Activated T-cell treated with anti-CD3 and anti-CD28 coated beads for 48 hours (primary cell): Measurements from ENCODE around the gene PRKCSH.
"Not testable (repeated sequence)": the region's sequence is repeated elsewhere in the genome, so short reads cannot be mapped to it uniquely, and the experiment has no call there.

ENCODE experiments used
- DNase-seq: peaks from one replicate; pipeline ENCODE4 v3.0.0-alpha.2; 2020; ENCODE audit warnings: low read depth

PRKCSH gene

GRCh38 chr19:11435057-11435832, at the start of gene PRKCSH, which contains the start of gene ODAD3:
TSS of gene PRKCSH (plus strand) at chr19:11435635. CDS start at chr19:11436118, 483 bp downstream.
TSS of gene ODAD3 (minus strand) at chr19:11435121. CDS start at chr19:11435016, 105 bp downstream.
- peak; percentile 98 for DNase-seq

- DNase-seq, result no peak
Measured at GRCh38 chr19:11387162-11388034, 48.0 kb upstream of the PRKCSH start.

- DNase-seq, result no peak
Measured at GRCh38 chr19:11390359-11390758, 45.1 kb upstream of the PRKCSH start.

GRCh38 chr19:11390933-11391680, 44.3 kb upstream of the PRKCSH start:
- no peak for DNase-seq

- no peak for DNase-seq
Measured at GRCh38 chr19:11397089-11397610, 38.3 kb upstream of the PRKCSH start.

- DNase-seq, result no peak
Measured at GRCh38 chr19:11399667-11400066, 35.8 kb upstream of the PRKCSH start.

- no peak for DNase-seq
Measured at GRCh38 chr19:11400798-11401197, 34.6 kb upstream of the PRKCSH start.

- no peak for DNase-seq
Measured at GRCh38 chr19:11401808-11402543, 33.5 kb upstream of the PRKCSH start.

- DNase-seq, result no peak
Measured at GRCh38 chr19:11404588-11405222, 30.7 kb upstream of the PRKCSH start.

GRCh38 chr19:11405846-11406643, 29.4 kb upstream of the PRKCSH start:
- DNase-seq, result peak; percentile 43

- not testable (repeated sequence) for DNase-seq
Measured at GRCh38 chr19:11406703-11407236, 28.7 kb upstream of the PRKCSH start.

GRCh38 chr19:11408591-11408990, 26.8 kb upstream of the PRKCSH start:
- no peak for DNase-seq

- DNase-seq, result no peak
Measured at GRCh38 chr19:11410682-11411081, 24.8 kb upstream of the PRKCSH start.

GRCh38 chr19:11414544-11414943, 20.9 kb upstream of the PRKCSH start:
- DNase-seq, result no peak

GRCh38 chr19:11416346-11417052, 18.9 kb upstream of the PRKCSH start:
- no peak for DNase-seq

GRCh38 chr19:11418094-11418548, 17.3 kb upstream of the PRKCSH start:
- no peak for DNase-seq

GRCh38 chr19:11418549-11419506, 16.6 kb upstream of the PRKCSH start, which contains the start of gene RGL3:
TSS of gene RGL3 (minus strand) at chr19:11419314. CDS start at chr19:11419278, 36 bp downstream.
- DNase-seq, result no peak
